Esophagus squamous epithelium (tissue), 4 donors: ENCODE data around the gene FOXK1.
A peak's percentile ranks its signal among the peaks of the same experiment; 100 is the strongest.

Experiments used
- POLR2A ChIP-seq, 4 donors: fragments of 450-650 bp; IDR thresholded peaks; one replicate each; pipeline ENCODE4 v1.6.1; 2017; ENCODE audit warnings: antibody characterized with exemption in 4 of 4, mild to moderate bottlenecking in 4 of 4, moderate library complexity in 3 of 4
- TF ChIP-seq, protein P1 (sequence below), 6 experiments: fragments of 450-650 bp in 4 of 6; fragments of 200-600 bp in 2 of 6; sonication (generic) in 2 of 6; IDR thresholded peaks; one replicate each; pipeline ENCODE4 v1.5.1; 2016 to 2019; ENCODE audit warnings: antibody characterized with exemption in 6 of 6, mild to moderate bottlenecking in 4 of 6, moderate library complexity in 4 of 6

DNA sequence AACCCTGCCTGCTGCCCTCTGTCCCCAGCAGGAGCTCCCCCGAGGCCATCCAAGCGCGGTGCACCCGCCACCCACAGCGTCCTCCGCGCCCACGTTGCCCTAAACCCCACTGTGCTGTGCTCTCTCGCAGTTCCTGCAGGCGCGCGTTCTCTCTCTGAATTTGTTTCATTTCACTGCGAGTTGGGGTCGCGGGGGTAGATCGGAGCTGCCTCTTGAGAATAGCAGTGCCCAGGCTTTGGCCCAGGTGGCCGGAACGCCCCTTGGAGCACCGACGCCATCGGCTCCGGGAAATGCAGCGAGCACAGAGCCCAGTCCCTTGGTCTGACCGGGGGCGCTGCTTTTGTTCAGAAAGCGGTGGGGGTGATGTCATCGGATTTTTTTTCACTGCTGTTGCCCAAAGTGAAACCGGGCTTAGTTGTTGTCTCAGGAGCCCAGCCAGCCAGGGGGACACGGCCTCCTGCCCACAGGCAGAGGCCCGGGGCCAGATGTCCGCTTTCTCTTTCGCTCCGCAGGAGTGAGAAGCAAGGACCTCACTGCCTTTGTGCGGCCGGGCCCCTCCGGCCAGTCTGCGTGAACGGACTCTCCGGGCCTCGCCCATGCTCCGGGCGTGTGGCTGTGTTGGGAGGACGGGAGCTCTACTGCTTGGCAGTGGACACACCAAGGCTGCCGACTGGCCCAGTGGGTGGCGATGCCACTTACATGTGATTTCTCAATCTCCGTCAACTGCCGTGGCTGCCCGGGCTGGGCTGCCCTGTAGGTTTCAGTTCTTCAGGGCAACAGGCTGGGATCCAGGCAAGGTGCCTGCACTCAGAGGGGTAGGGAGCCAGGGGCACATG, 43.1 kb downstream of the FOXK1 start:
- TF ChIP-seq, protein P1, sequence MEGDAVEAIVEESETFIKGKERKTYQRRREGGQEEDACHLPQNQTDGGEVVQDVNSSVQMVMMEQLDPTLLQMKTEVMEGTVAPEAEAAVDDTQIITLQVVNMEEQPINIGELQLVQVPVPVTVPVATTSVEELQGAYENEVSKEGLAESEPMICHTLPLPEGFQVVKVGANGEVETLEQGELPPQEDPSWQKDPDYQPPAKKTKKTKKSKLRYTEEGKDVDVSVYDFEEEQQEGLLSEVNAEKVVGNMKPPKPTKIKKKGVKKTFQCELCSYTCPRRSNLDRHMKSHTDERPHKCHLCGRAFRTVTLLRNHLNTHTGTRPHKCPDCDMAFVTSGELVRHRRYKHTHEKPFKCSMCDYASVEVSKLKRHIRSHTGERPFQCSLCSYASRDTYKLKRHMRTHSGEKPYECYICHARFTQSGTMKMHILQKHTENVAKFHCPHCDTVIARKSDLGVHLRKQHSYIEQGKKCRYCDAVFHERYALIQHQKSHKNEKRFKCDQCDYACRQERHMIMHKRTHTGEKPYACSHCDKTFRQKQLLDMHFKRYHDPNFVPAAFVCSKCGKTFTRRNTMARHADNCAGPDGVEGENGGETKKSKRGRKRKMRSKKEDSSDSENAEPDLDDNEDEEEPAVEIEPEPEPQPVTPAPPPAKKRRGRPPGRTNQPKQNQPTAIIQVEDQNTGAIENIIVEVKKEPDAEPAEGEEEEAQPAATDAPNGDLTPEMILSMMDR (IDR thresholded peaks at IDR 0.05), result no peak
- peak in 2 of 4 donors; percentile 36 to 37 for TF ChIP-seq POLR2A (IDR thresholded peaks at IDR 0.05)
